GM23338 (cell line): Measurements from ENCODE around the gene BEND7.

Experiments used
- CREB1 ChIP-seq: fragments of 250-450 bp; sonication (Bioruptor Pico); IDR thresholded peaks from 2 replicates; pipeline ENCODE4 v1.5.0; 2020; ENCODE audit warnings: low read depth, mild to moderate bottlenecking, moderate library complexity
- CTCF ChIP-seq, 2 experiments: fragments of 200-600 bp in 1 of 2; sonication (generic) in 1 of 2; conservative IDR thresholded peaks; 2 replicates each; pipeline versions ENCODE4 v1.5.1 to v1.6.1; 2016 to 2017; ENCODE audit warnings: antibody characterized with exemption in 2 of 2, low read depth in 2 of 2, mild to moderate bottlenecking in 2 of 2, moderate library complexity in 1 of 2
- EZH2 ChIP-seq: fragments of 200-600 bp; sonication (generic); IDR thresholded peaks from one replicate; pipeline ENCODE4 v1.8.0; 2017; ENCODE audit warnings: antibody characterized with exemption, mild to moderate bottlenecking, low read depth; ENCODE audit not compliant: unreplicated experiment
- EZH2phosphoT487 ChIP-seq: fragments of 200-600 bp; sonication (generic); IDR thresholded peaks from one replicate; pipeline ENCODE4 v1.8.1; 2018; ENCODE audit warnings: antibody characterized with exemption; ENCODE audit not compliant: unreplicated experiment
- JUNB ChIP-seq: IDR thresholded peaks from one replicate; pipeline ENCODE4 v1.6.1; 2016; ENCODE audit warnings: antibody characterized with exemption; ENCODE audit not compliant: unreplicated experiment
- NANOG ChIP-seq: IDR thresholded peaks from 2 replicates; pipeline ENCODE4 v1.6.1; 2016; ENCODE audit warnings: antibody characterized with exemption, borderline replicate concordance
- POLR2AphosphoS5 ChIP-seq: IDR thresholded peaks from 2 replicates; pipeline ENCODE4 v1.6.1; 2016; ENCODE audit warnings: antibody characterized with exemption, low read depth
- REST ChIP-seq: IDR thresholded peaks from one replicate; pipeline ENCODE4 v1.6.1; 2018; ENCODE audit warnings: antibody characterized with exemption; ENCODE audit not compliant: unreplicated experiment
- ZNF462 ChIP-seq: fragments of 250-450 bp; sonication (Bioruptor Pico); IDR thresholded peaks from 2 replicates; pipeline ENCODE4 v1.5.0; 2020; ENCODE audit warnings: mild to moderate bottlenecking, moderate library complexity

DNA sequence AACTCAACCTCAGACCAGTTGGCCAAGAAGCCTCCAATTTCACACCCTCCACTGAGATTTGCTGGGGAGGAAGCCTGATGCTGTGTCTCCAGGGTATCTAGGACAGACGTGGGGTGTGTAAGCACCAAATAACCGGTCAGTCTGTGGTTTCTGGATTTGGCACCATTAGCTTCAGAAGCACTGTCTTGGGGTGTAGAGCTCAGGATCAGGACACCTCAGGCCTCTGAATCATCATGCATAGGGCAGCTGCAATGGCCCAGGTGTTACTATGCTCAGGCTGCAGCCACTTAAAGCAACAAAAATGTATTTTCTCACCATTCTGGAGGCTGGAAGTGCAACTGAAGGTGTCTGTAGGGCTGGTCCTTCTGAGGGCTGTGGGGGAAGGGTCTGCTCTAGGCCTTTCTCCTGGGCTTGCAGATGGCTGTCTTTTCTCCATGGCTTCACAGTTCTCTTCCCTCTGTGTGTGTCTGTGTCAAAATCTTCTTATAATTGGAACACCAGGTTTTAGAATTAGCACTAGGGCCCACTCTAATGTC, 107.4 kb downstream of the BEND7 start:
- no peak for TF ChIP-seq POLR2AphosphoS5
- no peak for TF ChIP-seq CTCF (conservative IDR thresholded peaks at IDR 0.05; ENCODE audit: low read depth in 2 of 2)
- no peak for TF ChIP-seq EZH2
- TF ChIP-seq EZH2phosphoT487, result no peak
- TF ChIP-seq REST, result no peak
- no peak for TF ChIP-seq CREB1 (CRISPR knock-in tag)
- TF ChIP-seq JUNB, result no peak
- no peak for TF ChIP-seq ZNF462 (CRISPR knock-in tag)
- TF ChIP-seq NANOG, result no peak
